HEK293 (cell line): ENCODE results near the gene TAGAP.

ENCODE experiments used
- CTCF ChIA-PET: fragments of 350-600 bp; formaldehyde crosslinking; extraction: SDS; loops from one replicate; lab custom pipeline; 2021; ENCODE audit warnings: antibody characterized with exemption; lab: Yijun Ruan, JAX
- POLR2A ChIA-PET: fragments of 300-600 bp; formaldehyde crosslinking; extraction: SDS; loops from one replicate; lab custom pipeline; 2020; ENCODE audit warnings: antibody characterized with exemption, inconsistent platforms; lab: Yijun Ruan, JAX
- H3K27ac ChIP-seq: fragments of 200-500 bp; sonication (Bioruptor generic); 2 replicates; pipeline ENCODE4 v1.5.1; 2014; ENCODE audit warnings: low read depth, low read length, control low read depth, inconsistent platforms; ENCODE audit errors: extremely low read depth
- H3K36me3 ChIP-seq, 2 experiments: fragments of 200-500 bp in 1 of 2; sonication (Bioruptor generic) in 1 of 2; 1 replicate in 1 of 2; 2 replicates in 1 of 2; pipeline ENCODE4 v1.5.1; 2014 to 2017; ENCODE audit warnings: inconsistent platforms in 2 of 2, low read length in 2 of 2; ENCODE audit not compliant: control insufficient read depth in 2 of 2, insufficient read depth in 1 of 2
- H3K4me1 ChIP-seq: fragments of 200-500 bp; sonication (Bioruptor generic); 2 replicates; pipeline ENCODE4 v1.5.1; 2014; ENCODE audit warnings: mild to moderate bottlenecking, low read length, inconsistent platforms; ENCODE audit not compliant: control insufficient read depth, insufficient read depth
- H3K4me3 ChIP-seq: 2 replicates; pipeline ENCODE4 v1.5.1; 2011; ENCODE audit warnings: low read depth, mild to moderate bottlenecking, control low read depth, low read length, moderate library complexity
- H3K9me3 ChIP-seq: fragments of 200-500 bp; sonication (Bioruptor generic); 2 replicates; pipeline ENCODE4 v1.5.1; 2014; ENCODE audit warnings: low read depth, low read length, inconsistent platforms; ENCODE audit not compliant: control insufficient read depth, insufficient read depth
- BCL6B ChIP-seq: fragments of 450-650 bp; formaldehyde crosslinking; IDR thresholded peaks from 2 replicates; pipeline ENCODE4 v1.5.1; 2017; ENCODE audit warnings: missing biosample characterization, missing genetic modification characterization
- GLIS2 ChIP-seq: fragments of 450-650 bp; formaldehyde crosslinking; IDR thresholded peaks from 2 replicates; pipeline ENCODE4 v1.5.1; 2016; ENCODE audit warnings: missing biosample characterization, missing genetic modification characterization
- IKZF3 ChIP-seq: fragments of 450-650 bp; IDR thresholded peaks from 2 replicates; pipeline ENCODE4 v1.5.0; 2018; ENCODE audit warnings: missing biosample characterization, mild to moderate bottlenecking, missing genetic modification characterization, moderate library complexity
- ZBTB11 ChIP-seq: fragments of 450-650 bp; formaldehyde crosslinking; conservative IDR thresholded peaks from 2 replicates; pipeline ENCODE4 v1.5.1; 2016; ENCODE audit warnings: low read depth, missing biosample characterization, missing genetic modification characterization
- ZBTB21 ChIP-seq: fragments of 450-650 bp; formaldehyde crosslinking; IDR thresholded peaks from 2 replicates; pipeline ENCODE4 v1.5.1; 2017; ENCODE audit warnings: missing biosample characterization, missing genetic modification characterization
- ZNF473 ChIP-seq: fragments of 450-650 bp; formaldehyde crosslinking; IDR thresholded peaks from 2 replicates; pipeline ENCODE4 v1.5.1; 2017; ENCODE audit warnings: missing biosample characterization, missing genetic modification characterization
- ZNF596 ChIP-seq: fragments of 450-650 bp; IDR thresholded peaks from 2 replicates; pipeline ENCODE4 v1.5.0; 2018; ENCODE audit warnings: missing biosample characterization, mild to moderate bottlenecking, missing genetic modification characterization, moderate library complexity
- ZNF629 ChIP-seq: fragments of 450-650 bp; formaldehyde crosslinking; IDR thresholded peaks from 2 replicates; pipeline ENCODE4 v1.5.1; 2017; ENCODE audit warnings: missing biosample characterization, missing genetic modification characterization
- ZNF747 ChIP-seq: fragments of 450-650 bp; formaldehyde crosslinking; IDR thresholded peaks from 2 replicates; pipeline ENCODE4 v1.5.1; 2016; ENCODE audit warnings: missing biosample characterization, missing genetic modification characterization
- ZNF776 ChIP-seq: fragments of 450-650 bp; formaldehyde crosslinking; IDR thresholded peaks from 2 replicates; pipeline ENCODE4 v1.5.0; 2017; ENCODE audit warnings: missing biosample characterization, missing genetic modification characterization, borderline replicate concordance
- TF ChIP-seq, protein P1 (sequence below): fragments of 450-650 bp; formaldehyde crosslinking; IDR thresholded peaks from 2 replicates; pipeline ENCODE4 v1.5.1; 2016; ENCODE audit warnings: missing biosample characterization, missing genetic modification characterization, borderline replicate concordance
- TF ChIP-seq, protein P2 (sequence below): fragments of 450-650 bp; formaldehyde crosslinking; IDR thresholded peaks from 2 replicates; pipeline ENCODE4 v1.5.1; 2016; ENCODE audit warnings: missing biosample characterization, missing genetic modification characterization, borderline replicate concordance

The TAGAP gene

DNA sequence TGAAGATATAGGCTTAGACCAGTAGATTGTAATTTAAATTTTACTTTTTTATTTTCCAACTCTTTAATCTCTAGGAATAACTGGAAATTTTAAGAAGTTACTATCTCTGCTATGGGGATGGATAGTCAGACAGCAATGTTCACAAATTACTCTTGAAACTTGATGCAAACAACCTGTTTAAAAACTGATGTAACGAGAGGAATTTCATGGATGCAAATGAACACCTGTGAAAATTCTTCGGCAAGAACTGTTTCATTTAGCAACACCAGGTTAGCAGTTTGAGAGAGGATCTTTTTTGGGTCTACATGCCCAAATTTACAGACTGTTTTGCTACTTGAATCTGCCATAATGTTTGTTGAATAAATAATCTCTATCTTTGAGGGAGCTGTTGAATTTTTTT is 24.8 kb downstream of the TAGAP start (continued):
- TF ChIP-seq, protein P1, sequence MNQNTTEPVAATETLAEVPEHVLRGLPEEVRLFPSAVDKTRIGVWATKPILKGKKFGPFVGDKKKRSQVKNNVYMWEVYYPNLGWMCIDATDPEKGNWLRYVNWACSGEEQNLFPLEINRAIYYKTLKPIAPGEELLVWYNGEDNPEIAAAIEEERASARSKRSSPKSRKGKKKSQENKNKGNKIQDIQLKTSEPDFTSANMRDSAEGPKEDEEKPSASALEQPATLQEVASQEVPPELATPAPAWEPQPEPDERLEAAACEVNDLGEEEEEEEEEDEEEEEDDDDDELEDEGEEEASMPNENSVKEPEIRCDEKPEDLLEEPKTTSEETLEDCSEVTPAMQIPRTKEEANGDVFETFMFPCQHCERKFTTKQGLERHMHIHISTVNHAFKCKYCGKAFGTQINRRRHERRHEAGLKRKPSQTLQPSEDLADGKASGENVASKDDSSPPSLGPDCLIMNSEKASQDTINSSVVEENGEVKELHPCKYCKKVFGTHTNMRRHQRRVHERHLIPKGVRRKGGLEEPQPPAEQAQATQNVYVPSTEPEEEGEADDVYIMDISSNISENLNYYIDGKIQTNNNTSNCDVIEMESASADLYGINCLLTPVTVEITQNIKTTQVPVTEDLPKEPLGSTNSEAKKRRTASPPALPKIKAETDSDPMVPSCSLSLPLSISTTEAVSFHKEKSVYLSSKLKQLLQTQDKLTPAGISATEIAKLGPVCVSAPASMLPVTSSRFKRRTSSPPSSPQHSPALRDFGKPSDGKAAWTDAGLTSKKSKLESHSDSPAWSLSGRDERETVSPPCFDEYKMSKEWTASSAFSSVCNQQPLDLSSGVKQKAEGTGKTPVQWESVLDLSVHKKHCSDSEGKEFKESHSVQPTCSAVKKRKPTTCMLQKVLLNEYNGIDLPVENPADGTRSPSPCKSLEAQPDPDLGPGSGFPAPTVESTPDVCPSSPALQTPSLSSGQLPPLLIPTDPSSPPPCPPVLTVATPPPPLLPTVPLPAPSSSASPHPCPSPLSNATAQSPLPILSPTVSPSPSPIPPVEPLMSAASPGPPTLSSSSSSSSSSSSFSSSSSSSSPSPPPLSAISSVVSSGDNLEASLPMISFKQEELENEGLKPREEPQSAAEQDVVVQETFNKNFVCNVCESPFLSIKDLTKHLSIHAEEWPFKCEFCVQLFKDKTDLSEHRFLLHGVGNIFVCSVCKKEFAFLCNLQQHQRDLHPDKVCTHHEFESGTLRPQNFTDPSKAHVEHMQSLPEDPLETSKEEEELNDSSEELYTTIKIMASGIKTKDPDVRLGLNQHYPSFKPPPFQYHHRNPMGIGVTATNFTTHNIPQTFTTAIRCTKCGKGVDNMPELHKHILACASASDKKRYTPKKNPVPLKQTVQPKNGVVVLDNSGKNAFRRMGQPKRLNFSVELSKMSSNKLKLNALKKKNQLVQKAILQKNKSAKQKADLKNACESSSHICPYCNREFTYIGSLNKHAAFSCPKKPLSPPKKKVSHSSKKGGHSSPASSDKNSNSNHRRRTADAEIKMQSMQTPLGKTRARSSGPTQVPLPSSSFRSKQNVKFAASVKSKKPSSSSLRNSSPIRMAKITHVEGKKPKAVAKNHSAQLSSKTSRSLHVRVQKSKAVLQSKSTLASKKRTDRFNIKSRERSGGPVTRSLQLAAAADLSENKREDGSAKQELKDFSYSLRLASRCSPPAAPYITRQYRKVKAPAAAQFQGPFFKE = no peak
- TF ChIP-seq BCL6B = no peak

DNA sequence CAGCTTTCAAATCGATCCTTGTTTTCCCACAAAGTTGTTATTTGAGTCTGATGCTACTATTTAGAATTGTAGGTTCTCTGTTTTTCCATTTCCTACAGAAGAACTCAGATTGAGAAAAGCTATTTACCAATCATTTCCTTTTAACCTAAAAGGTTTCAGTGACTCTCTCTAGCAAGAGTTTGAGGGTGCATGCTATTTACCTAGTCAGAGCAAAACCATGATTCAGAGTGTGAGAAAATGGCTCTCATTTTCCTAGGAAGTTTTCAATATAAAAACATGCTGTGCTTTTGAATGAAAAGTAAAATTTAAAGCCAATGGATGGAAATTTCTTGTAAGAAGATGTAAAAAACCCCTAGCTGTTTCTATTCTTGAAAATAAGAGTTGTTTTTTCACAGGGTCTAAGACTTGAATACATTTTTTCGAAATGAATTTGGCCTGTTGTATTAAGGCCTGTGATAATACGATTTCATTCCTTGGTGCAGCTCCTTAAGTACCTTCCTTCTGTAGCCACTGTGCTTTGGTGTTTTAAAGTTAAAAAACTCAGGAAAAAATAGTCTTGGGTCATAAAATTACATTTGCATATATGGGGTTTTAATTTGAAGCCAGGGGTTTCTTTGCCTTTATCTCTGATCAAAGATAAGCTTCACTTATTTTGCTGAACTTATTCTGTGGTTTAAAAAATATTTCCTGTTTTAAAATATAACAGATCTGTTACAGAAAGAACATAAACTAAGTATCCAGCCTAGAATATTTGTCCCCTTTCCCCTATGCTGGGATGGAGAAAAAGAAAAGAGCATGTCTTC is 26.8 kb downstream of the TAGAP start:
- H3K27ac ChIP-seq = no peak overlapping the region
- no peaks in the 10 kb centered on the region for H3K9me3 ChIP-seq
- no peaks in the 10 kb centered on the region for H3K4me1 ChIP-seq
- H3K4me3 ChIP-seq = no peak overlapping the region
- no peaks in the 10 kb centered on the region for H3K36me3 ChIP-seq
- CTCF ChIA-PET = interaction anchor here (0.9 to 2.6 kb wide), 9 partner anchors 9 to 804 kb away, joined by 3 to 21 read pairs (median 6); partner anchors contain the start of genes RSPH3 and TAGAP
- POLR2A ChIA-PET = interaction anchor here (0.7 kb wide), 1 partner anchor 18 kb away, joined by 3 read pairs; the partner anchor contains the start of gene RSPH3
- TF ChIP-seq GLIS2 (tag by site-specific recombination) (no peak), IKZF3 (no peak), ZNF747 (no peak), ZBTB11 (tag by site-specific recombination) (no peak), ZNF629 (tag by site-specific recombination) (no peak), ZNF596 (tag by site-specific recombination) (no peak), ZBTB21 (no peak), ZNF776 (tag by site-specific recombination) (no peak), ZNF473 (tag by site-specific recombination) (no peak)
- TF ChIP-seq, protein P1 = no peak
- TF ChIP-seq, protein P2, sequence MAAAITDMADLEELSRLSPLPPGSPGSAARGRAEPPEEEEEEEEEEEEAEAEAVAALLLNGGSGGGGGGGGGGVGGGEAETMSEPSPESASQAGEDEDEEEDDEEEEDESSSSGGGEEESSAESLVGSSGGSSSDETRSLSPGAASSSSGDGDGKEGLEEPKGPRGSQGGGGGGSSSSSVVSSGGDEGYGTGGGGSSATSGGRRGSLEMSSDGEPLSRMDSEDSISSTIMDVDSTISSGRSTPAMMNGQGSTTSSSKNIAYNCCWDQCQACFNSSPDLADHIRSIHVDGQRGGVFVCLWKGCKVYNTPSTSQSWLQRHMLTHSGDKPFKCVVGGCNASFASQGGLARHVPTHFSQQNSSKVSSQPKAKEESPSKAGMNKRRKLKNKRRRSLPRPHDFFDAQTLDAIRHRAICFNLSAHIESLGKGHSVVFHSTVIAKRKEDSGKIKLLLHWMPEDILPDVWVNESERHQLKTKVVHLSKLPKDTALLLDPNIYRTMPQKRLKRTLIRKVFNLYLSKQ = no peak
